Left colon (tissue), 2 donors: Measurements from ENCODE around the gene SLC6A13. TPM values are rescaled to one million over a fixed set of nuclear protein-coding genes. Genes with fewer than 3 reads are reported as not detected.

ENCODE experiments used
- ATAC-seq: fragments of 200-7000 bp; cut with Tn5 transposase; one replicate; pipeline ENCODE4 v1.9.1; 2020; ENCODE audit warnings: mild to moderate bottlenecking, moderate library complexity
- DNase-seq, 2 donors: peaks; one replicate each; pipeline ENCODE4 v3.0.0-alpha.2; 2020
- intact Hi-C, 2 donors: fragments of 100-400 bp; cut with DNase I in 1 of 2; cut with micrococcal nuclease in 1 of 2; formaldehyde crosslinking; loops; one replicate each; pipeline versions ENCODE4 v1.11.2 to v1.14.0; 2022; cut with DNase I, micrococcal nuclease
- total RNA-seq, 2 donors: library from RNA; stranded (reverse); fragmentation: NEBNext Ultra II Directional; extraction: Animal tissue kit (Norgen Biotek cat#: 25700); gene quantifications; one replicate each; pipeline ENCODE4 v1.2.1, GENCODE V29; 2021
- donor health status: DM: no; HTN: no; CAD: no.
- donor health status: DM: yes; HTN: yes; CAD: no.

The SLC6A13 gene
- total RNA-seq, 2 donors from 2014 or later = not detected

GRCh38 chr12:172732-173161 lies 89.9 kb downstream of the SLC6A13 start:
- intact Hi-C loops = no loop called here
- ATAC-seq (no peak), DNase-seq (no peak)

GRCh38 chr12:171743-172676 lies 90.6 kb downstream of the SLC6A13 start:
- intact Hi-C loops = no loop called here
- ATAC-seq (peak; percentile 72), DNase-seq (peak; percentile 45 to 84)

- no peak for DNase-seq
- no peak for ATAC-seq
- intact Hi-C loops = no loop called here
These were observed 91.4 kb downstream of the SLC6A13 start for GRCh38 chr12:171276-171675.

Other genes starting within 250 kb of the SLC6A13 start
- gene IQSEC3, start 196.1 kb downstream of the SLC6A13 start, total RNA-seq = under 1 TPM; 0.03 to 0.98 TPM
- 1 to 10 TPM; 2.3 to 3.9 TPM for gene SLC6A12, start 48.7 kb downstream of the SLC6A13 start, total RNA-seq
- 10 to 100 TPM; 48.7 to 63.5 TPM for gene KDM5A, start 126.5 kb upstream of the SLC6A13 start, total RNA-seq
- gene CCDC77, start 138.8 kb upstream of the SLC6A13 start, total RNA-seq = 1 to 10 TPM; 4.0 to 5.9 TPM
- gene B4GALNT3, start 197.1 kb upstream of the SLC6A13 start, total RNA-seq = 100 to 1,000 TPM; 131 to 143 TPM